ENCODE data around the gene EVX2. TPM values are rescaled to one million over a fixed set of nuclear protein-coding genes. Genes with fewer than 3 reads are reported as not detected.

Gene EVX2
- total RNA-seq, 5 donors from 2014 or later (not counting 1 experiment from before 2014, with no cell fraction given), result not detected

- H3K9me3 ChIP-seq, result no peaks in the 10 kb centered on the region
- Mint-ChIP-seq H3K4me3 (peak overlapping the region; percentile 58 to 77 (median 66)), H3K9me3 (no peaks in the 10 kb centered on the region), H3K27ac (no peak overlapping the region), H3K36me3 (no peaks in the 10 kb centered on the region), H3K4me1 (peaks cover 24 to 46% (median 38%) of the 10 kb centered on the region in 3 donors), H3K27me3 (peaks cover 81 to 85% of the 10 kb centered on the region in 2 donors)
- H3K4me3 ChIP-seq (ENCODE audit: control insufficient read depth in 1 of 2, extremely low read depth in 1 of 2, low read length in 1 of 2), result peak overlapping the region in 1 of 2 donors; percentile 51
- POLR2A ChIA-PET, result interaction anchor here in 1 of 2 donors (0.8 kb wide), 1 partner anchor 36 kb away, joined by 3 read pairs; no protein-coding TSS in a partner anchor
- CTCF ChIA-PET, result interaction anchor here (0.9 to 2.2 kb wide), 6 partner anchors 9 to 1019 kb away, joined by 3 to 6 read pairs (median 4); no protein-coding TSS in a partner anchor
- 3% methylated on average over 97 of the region's 100 CpGs for WGBS (ENCODE audit: insufficient coverage)
- peaks cover 43 to 75% of the 10 kb centered on the region in 2 experiments for H3K27me3 ChIP-seq (replicated peaks in 1 of 2; ENCODE audit: control insufficient read depth in 2 of 2, extremely low read depth in 1 of 2, insufficient read depth in 2 of 2, low read length in 1 of 2)
- no peak overlapping the region for H3K27ac ChIP-seq (ENCODE audit: low read length)
- peaks cover 6 to 30% of the 10 kb centered on the region in 2 experiments for H3K4me1 ChIP-seq (ENCODE audit: control insufficient read depth in 1 of 2, extremely low read depth in 1 of 2, insufficient read depth in 2 of 2, low read length in 2 of 2)
- DNase-seq (peak in 4 of 35 experiments; percentile 13 to 46 (median 23)), ATAC-seq (replicated peaks in 1 of 4) (peak; percentile 36 to 56 (median 48))
- no peaks in the 10 kb centered on the region for H3K36me3 ChIP-seq (ENCODE audit: control insufficient read depth in 2 of 2, extremely low read depth in 1 of 2, insufficient read depth in 1 of 2, low read length in 1 of 2)
These were observed 46.6 kb upstream of the EVX2 start for GRCh38 chr2:176130147-176130956.

DNA sequence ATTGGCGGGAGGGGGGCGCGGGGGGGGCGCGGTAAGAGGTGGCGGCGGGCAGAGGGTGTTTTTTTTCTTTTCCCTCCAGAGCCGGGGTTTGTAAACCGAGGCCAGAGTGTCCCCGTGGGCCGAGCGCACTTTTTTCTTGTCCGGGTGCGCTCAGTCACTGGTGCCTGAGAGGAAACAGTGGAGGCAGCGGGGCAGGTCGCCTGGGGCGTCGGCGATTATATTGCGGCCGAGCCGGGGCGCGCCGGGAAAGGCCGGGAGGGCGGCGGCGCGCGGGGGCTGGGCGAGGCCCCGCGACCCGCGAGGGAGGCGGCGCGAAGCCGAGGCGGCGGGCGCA lies 46.0 kb upstream of the EVX2 start:
- Mint-ChIP-seq H3K36me3 (no peaks in the 10 kb centered on the region), H3K27me3 (peaks cover 81 to 85% of the 10 kb centered on the region in 2 donors), H3K4me3 (peak overlapping the region in 1 of 3 donors; percentile 63), H3K9me3 (no peaks in the 10 kb centered on the region), H3K27ac (no peak overlapping the region), H3K4me1 (peaks cover 23 to 43% (median 34%) of the 10 kb centered on the region in 3 donors)
- POLR2A ChIA-PET, result no interaction called here
- H3K4me3 ChIP-seq (ENCODE audit: control insufficient read depth in 1 of 2, extremely low read depth in 1 of 2, low read length in 1 of 2), result peak overlapping the region in 1 of 2 donors; percentile 29
- ATAC-seq (replicated peaks in 1 of 4) (peak in 1 of 4 experiments; percentile 17), DNase-seq (no peak)
- H3K27ac ChIP-seq (ENCODE audit: low read length), result no peak overlapping the region
- WGBS (ENCODE audit: insufficient coverage), result 6% methylated on average over 39 of the region's 43 CpGs
- H3K9me3 ChIP-seq, result no peaks in the 10 kb centered on the region
- H3K4me1 ChIP-seq (ENCODE audit: control insufficient read depth in 1 of 2, extremely low read depth in 1 of 2, insufficient read depth in 2 of 2, low read length in 2 of 2), result peaks cover 6 to 30% of the 10 kb centered on the region in 2 experiments
- CTCF ChIA-PET, result interaction anchor here in 1 of 2 donors (1.2 kb wide), 1 partner anchor 1019 kb away, joined by 3 read pairs; no protein-coding TSS in a partner anchor
- H3K36me3 ChIP-seq (ENCODE audit: control insufficient read depth in 2 of 2, extremely low read depth in 1 of 2, insufficient read depth in 1 of 2, low read length in 1 of 2), result no peaks in the 10 kb centered on the region
- peaks cover 39 to 75% of the 10 kb centered on the region in 2 experiments for H3K27me3 ChIP-seq (replicated peaks in 1 of 2; ENCODE audit: control insufficient read depth in 2 of 2, extremely low read depth in 1 of 2, insufficient read depth in 2 of 2, low read length in 1 of 2)

DNA sequence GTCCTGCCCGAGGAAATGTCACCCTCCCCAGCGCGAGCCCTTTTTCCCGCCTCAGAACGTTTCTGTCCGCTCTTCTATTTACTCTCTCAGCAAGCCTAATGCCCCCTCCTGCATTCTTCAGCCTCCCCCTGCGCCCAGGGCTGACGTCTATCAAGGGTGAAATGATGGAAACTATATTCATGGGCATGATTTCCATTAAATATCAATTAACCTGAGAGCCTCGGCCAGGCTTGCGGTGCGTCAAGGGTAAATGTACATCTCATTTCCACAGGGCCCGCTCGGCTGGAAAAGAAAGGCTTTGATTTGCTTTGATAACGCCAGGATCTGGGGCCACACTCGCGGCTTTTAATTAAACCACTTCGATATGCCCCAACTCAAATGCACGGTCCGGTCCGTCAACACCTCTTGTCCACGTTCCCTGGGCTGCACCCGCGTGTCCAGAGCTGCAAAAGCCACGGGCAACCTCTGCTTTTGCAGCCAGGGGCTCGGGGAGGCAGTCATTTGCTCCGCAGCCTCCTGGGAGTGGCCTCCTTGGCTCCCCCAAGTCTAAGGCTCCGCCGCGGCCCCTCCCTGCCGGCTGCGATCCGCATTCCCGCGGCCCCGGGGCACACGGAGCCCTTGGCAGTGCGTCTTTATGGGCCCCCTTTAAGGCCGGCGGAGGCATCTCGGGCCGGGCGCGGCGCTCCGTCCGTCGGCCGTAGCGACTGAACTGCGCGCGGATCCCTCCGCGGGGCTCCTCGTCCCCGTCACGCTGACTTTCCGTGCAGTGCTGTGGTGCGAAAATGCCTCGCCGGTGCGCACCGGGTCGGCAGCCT lies 45.4 kb upstream of the EVX2 start, which contains the start of gene HOXD8:
HOXD8 (plus strand) TSS at position 724 of the 815 bp plus-strand sequence. CDS start 662 bp downstream, outside the sequence.
- H3K27me3 ChIP-seq (replicated peaks in 1 of 2; ENCODE audit: control insufficient read depth in 2 of 2, extremely low read depth in 1 of 2, insufficient read depth in 2 of 2, low read length in 1 of 2), result peaks cover 36 to 79% of the 10 kb centered on the region in 2 experiments
- H3K4me1 Mint-ChIP-seq, result peaks cover 23 to 43% (median 34%) of the 10 kb centered on the region in 3 donors
- H3K4me3 ChIP-seq (ENCODE audit: control insufficient read depth in 1 of 2, extremely low read depth in 1 of 2, low read length in 1 of 2), result peak within 1 kb of the TSS in 1 of 2 donors; percentile 29
- H3K27me3 Mint-ChIP-seq, result peaks cover 81 to 85% of the 10 kb centered on the region in 2 donors
- H3K9me3 ChIP-seq, result no peaks in the 10 kb centered on the region
- DNase-seq (peak in 1 of 35 experiments; percentile 11), ATAC-seq (replicated peaks in 1 of 4) (peak in 2 of 4 experiments; percentile 14 to 15)
- ChIA-PET POLR2A (no interaction called here), CTCF (interaction anchor here in 1 of 2 donors (3.1 to 4.3 kb wide), 2 partner anchors 326 to 425 kb away, joined by 21 to 64 read pairs; no protein-coding TSS in a partner anchor)
- peaks cover 6 to 30% of the 10 kb centered on the region in 2 experiments for H3K4me1 ChIP-seq (ENCODE audit: control insufficient read depth in 1 of 2, extremely low read depth in 1 of 2, insufficient read depth in 2 of 2, low read length in 2 of 2)
- no peaks in the 10 kb centered on the region for H3K9me3 Mint-ChIP-seq
- H3K36me3 ChIP-seq (ENCODE audit: control insufficient read depth in 2 of 2, extremely low read depth in 1 of 2, insufficient read depth in 1 of 2, low read length in 1 of 2), result no peaks in the 10 kb centered on the region
- H3K27ac Mint-ChIP-seq, result peak within 1 kb of the TSS in 1 of 2 donors; percentile 65
- WGBS (ENCODE audit: insufficient coverage), result 7% methylated on average over 34 of the region's 64 CpGs
- no peaks in the 10 kb centered on the region for H3K36me3 Mint-ChIP-seq
- H3K27ac ChIP-seq (ENCODE audit: low read length), result no peak within 1 kb of the TSS
- H3K4me3 Mint-ChIP-seq, result peak within 1 kb of the TSS; percentile 34 to 77 (median 43)

DNA sequence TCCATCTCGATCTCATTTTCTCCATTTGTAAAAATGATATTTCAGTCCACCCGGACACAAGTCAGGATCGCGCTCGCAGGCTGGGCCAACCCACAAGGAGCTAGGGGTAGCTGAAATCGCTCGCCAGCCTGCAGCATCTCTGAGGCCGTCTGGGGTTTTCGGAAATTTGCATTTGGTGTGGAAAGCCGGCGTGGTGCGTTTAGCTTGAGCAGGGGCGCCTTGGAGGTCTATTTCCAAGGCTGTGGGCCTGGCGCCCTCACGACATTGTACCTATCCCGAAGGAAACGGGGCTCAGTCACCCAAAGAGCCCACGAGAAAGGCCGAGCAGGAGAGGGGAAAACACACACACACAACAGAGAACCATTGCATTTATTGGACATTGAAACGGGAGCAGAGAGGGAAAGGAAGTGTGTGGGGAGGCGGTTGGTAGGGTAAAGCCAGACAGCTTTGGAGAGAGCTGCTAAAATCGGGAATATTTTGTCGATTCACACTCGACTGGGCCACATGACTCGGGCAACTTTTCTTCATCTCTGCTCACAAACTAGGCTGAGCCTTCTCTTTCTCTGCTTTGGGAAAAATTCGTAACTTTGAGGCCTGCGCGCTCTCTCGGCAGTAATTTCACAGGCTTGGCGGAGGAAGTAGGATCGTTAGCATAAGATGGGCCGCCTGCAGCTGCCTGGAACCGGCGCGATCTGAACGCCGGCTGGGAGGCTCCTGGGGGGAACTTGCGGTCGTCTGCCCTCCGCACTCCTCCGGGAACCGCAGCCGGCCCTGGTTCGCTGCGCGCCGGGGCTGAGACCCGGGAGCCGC lies 44.6 kb upstream of the EVX2 start:
- H3K9me3 ChIP-seq, result no peaks in the 10 kb centered on the region
- Mint-ChIP-seq H3K36me3 (no peaks in the 10 kb centered on the region), H3K27me3 (peaks cover 81 to 85% of the 10 kb centered on the region in 2 donors), H3K27ac (peak overlapping the region in 1 of 2 donors; percentile 81), H3K4me1 (peaks cover 28 to 43% (median 40%) of the 10 kb centered on the region in 3 donors), H3K4me3 (peak overlapping the region in 2 of 3 donors; percentile 37 to 63), H3K9me3 (no peaks in the 10 kb centered on the region)
- H3K27me3 ChIP-seq (replicated peaks in 1 of 2; ENCODE audit: control insufficient read depth in 2 of 2, extremely low read depth in 1 of 2, insufficient read depth in 2 of 2, low read length in 1 of 2), result peaks cover 28 to 80% of the 10 kb centered on the region in 2 experiments
- ATAC-seq (replicated peaks in 1 of 4) (no peak), DNase-seq (peak in 1 of 35 experiments; percentile 12)
- ChIA-PET POLR2A (no interaction called here), CTCF (interaction anchor here (0.6 to 4.3 kb wide), 18 partner anchors 19 to 1381 kb away, joined by 3 to 64 read pairs (median 5); no protein-coding TSS in a partner anchor)
- H3K4me3 ChIP-seq (ENCODE audit: control insufficient read depth in 1 of 2, extremely low read depth in 1 of 2, low read length in 1 of 2), result no peak overlapping the region
- WGBS (ENCODE audit: insufficient coverage), result 10% methylated on average over 31 of the region's 49 CpGs
- H3K27ac ChIP-seq (ENCODE audit: low read length), result no peak overlapping the region
- H3K36me3 ChIP-seq (ENCODE audit: control insufficient read depth in 2 of 2, extremely low read depth in 1 of 2, insufficient read depth in 1 of 2, low read length in 1 of 2), result no peaks in the 10 kb centered on the region
- peaks cover 6 to 35% of the 10 kb centered on the region in 2 experiments for H3K4me1 ChIP-seq (ENCODE audit: control insufficient read depth in 1 of 2, extremely low read depth in 1 of 2, insufficient read depth in 2 of 2, low read length in 2 of 2)

DNA sequence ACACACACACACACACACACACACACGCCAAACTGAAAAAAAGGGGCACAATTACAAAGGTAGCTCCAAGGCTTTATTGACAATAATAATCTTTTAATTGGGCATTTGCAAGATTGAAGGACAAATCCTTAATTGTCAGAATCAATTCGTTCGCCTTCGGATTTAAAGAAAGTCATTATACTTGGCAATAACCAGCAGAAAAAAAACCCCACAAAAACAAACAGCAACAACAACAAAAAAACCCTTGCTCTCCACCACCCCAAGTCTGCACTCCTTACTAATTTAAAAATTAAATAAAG lies 44.0 kb upstream of the EVX2 start:
- ChIA-PET POLR2A (interaction anchor here in 1 of 2 donors (0.5 kb wide), 1 partner anchor 1098 kb away, joined by 9 read pairs; no protein-coding TSS in a partner anchor), CTCF (interaction anchor here (0.6 to 4.3 kb wide), 29 partner anchors 10 to 1382 kb away, joined by 3 to 64 read pairs (median 5); no protein-coding TSS in a partner anchor)
- Mint-ChIP-seq H3K36me3 (no peaks in the 10 kb centered on the region), H3K4me3 (peak overlapping the region in 1 of 3 donors; percentile 63), H3K9me3 (no peaks in the 10 kb centered on the region), H3K27ac (peak overlapping the region in 1 of 2 donors; percentile 81), H3K4me1 (peaks cover 28 to 41% (median 37%) of the 10 kb centered on the region in 3 donors), H3K27me3 (peaks cover 77 to 79% of the 10 kb centered on the region in 2 donors)
- DNase-seq, result no peak
- Histone ChIP-seq H3K9me3 (no peaks in the 10 kb centered on the region), H3K4me1 (ENCODE audit: control insufficient read depth in 1 of 2, extremely low read depth in 1 of 2, insufficient read depth in 2 of 2, low read length in 2 of 2) (peaks cover 6 to 40% of the 10 kb centered on the region in 2 experiments), H3K27ac (ENCODE audit: low read length) (no peak overlapping the region), H3K4me3 (ENCODE audit: control insufficient read depth in 1 of 2, extremely low read depth in 1 of 2, low read length in 1 of 2) (no peak overlapping the region), H3K27me3 (replicated peaks in 1 of 2; ENCODE audit: control insufficient read depth in 2 of 2, extremely low read depth in 1 of 2, insufficient read depth in 2 of 2, low read length in 1 of 2) (peaks cover 25 to 79% of the 10 kb centered on the region in 2 experiments), H3K36me3 (ENCODE audit: control insufficient read depth in 2 of 2, extremely low read depth in 1 of 2, insufficient read depth in 1 of 2, low read length in 1 of 2) (no peaks in the 10 kb centered on the region)
- WGBS (ENCODE audit: insufficient coverage), result 71% methylated on average over 2 of the region's 4 CpGs
- no peak for ATAC-seq (replicated peaks in 1 of 4)
